ENCODE measurements around the gene NDE1.

The NDE1 gene

DNA sequence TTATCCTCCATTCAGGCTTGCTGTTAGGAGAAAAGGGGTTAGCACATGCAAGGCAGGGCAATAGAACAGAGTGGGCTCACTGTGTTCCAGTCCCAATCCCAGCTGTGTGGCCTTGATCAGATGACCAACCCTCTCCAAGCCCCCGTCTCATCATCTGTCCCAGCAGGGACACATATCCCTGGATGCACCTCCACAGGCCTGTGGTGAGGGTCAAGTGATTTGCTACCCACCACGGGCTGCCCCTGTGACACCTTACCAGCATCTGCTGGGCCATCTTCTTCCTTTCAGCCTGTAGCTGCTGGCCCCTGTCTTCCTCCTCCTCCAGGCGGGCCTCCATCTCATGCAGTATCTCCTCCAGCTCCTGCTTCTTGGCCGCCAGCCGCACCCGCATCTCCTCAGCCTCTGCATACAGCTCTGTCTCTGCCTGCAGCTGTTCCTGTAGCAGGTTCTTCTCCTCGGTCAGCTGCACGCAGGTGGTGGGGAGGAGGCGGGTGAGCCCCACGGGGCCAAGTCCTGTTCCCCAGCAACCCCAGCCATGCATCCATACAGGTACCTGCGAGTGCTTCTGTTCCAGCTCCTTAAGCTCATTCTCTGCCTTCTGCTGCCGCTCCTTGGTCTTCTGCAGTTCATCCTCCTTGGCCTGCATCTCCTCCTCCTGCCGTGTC, 91.3 kb downstream of the NDE1 start:
- peak overlapping the region; percentile 37 for H3K27ac Mint-ChIP-seq
- peaks cover 10% of the 10 kb centered on the region for H3K36me3 Mint-ChIP-seq
- H3K9me3 Mint-ChIP-seq (ENCODE audit: low read depth): no peaks in the 10 kb centered on the region
- peaks cover 1% of the 10 kb centered on the region for H3K4me1 Mint-ChIP-seq (ENCODE audit: low read depth)
- H3K4me3 Mint-ChIP-seq: no peak overlapping the region
- no peaks in the 10 kb centered on the region for H3K27me3 Mint-ChIP-seq

DNA sequence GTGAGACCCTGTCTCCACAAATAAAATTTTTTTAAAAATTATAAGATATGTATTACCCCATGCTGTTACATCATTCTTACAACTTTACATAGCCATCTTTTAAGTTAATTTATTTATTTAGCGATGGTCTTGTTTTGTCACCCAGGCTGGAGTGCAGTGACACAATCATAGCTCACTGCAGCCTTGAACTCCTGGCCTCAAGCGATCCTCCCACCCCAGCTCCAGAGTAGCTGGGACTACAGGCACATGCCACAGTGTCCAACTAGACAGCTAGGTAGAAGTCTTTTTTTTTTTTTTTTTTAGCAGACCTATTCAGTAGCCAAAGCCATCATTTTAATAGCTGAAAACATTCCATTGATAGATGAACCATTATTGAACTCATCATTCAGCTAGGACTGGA, 92.7 kb downstream of the NDE1 start:
- peaks cover 10% of the 10 kb centered on the region for H3K36me3 Mint-ChIP-seq
- H3K27me3 Mint-ChIP-seq: no peaks in the 10 kb centered on the region
- no peak overlapping the region for H3K4me3 Mint-ChIP-seq
- no peaks in the 10 kb centered on the region for H3K9me3 Mint-ChIP-seq (ENCODE audit: low read depth)
- H3K27ac Mint-ChIP-seq: no peak overlapping the region
- peaks cover 1% of the 10 kb centered on the region for H3K4me1 Mint-ChIP-seq (ENCODE audit: low read depth)

DNA sequence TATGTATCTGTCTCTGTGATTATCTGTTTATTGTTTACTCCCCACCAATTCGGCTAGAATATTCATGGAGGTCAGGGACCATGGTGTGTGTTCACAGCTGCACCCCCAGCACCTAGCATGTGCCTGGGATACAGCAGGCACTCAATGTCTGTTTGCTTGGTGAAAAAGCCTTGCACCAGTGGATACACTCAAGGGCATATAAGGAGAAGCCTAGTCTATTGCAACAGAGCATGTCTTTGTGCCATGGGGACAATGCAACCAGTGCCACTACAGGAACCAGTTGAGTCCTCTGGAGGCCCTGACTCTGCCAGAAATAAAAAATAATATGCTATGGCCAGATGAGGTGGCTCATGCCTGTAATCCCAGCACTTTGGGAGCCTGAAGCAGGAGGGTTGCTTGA, 93.6 kb downstream of the NDE1 start:
- Mint-ChIP-seq H3K4me1 (ENCODE audit: low read depth) (peaks cover 1% of the 10 kb centered on the region), H3K27ac (no peak overlapping the region), H3K9me3 (ENCODE audit: low read depth) (no peaks in the 10 kb centered on the region), H3K4me3 (no peak overlapping the region), H3K36me3 (peaks cover 10% of the 10 kb centered on the region), H3K27me3 (no peaks in the 10 kb centered on the region)

DNA sequence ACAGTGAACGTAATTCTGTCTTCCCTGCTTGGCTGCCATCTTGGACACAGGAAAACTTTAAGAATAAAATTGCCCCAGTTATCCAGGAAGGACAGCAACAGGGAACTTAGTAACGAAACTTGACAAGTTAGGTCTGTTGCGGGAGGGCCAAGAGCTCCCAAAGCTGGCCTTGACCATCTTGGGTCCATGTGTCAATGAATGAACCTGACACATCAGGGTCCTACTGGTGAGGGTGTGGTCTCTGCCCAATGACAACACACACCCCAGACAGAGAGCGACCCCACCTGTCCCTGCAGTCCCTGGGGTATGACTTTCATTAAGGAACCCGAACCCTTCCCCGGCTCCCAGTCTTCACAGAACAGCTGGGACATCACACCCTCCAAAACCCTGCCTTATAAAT, 96.3 kb downstream of the NDE1 start:
- Mint-ChIP-seq H3K4me3 (no peak overlapping the region), H3K4me1 (ENCODE audit: low read depth) (peaks cover 1% of the 10 kb centered on the region), H3K27ac (no peak overlapping the region), H3K27me3 (no peaks in the 10 kb centered on the region), H3K36me3 (peaks cover 14% of the 10 kb centered on the region), H3K9me3 (ENCODE audit: low read depth) (no peaks in the 10 kb centered on the region)

DNA sequence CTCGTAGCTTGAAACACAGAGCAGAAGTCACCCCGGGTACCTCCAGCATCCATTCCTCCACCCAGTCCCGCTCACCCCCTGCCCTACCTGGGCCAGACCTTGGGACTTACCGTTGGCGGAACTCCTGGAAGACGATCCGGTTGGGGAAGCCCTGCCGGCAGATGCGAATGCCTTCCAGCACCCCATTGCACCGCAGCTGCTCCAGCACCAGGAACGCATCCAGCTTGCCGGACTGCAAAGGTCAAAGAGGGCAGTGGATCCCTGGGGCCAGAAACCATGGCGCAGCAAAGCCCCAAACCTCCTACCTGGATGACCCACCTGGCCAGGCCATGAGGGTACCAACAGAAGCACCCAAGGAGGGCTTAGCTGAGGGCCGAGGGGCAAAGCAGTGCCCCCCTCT, 97.9 kb downstream of the NDE1 start:
- H3K27me3 Mint-ChIP-seq: no peaks in the 10 kb centered on the region
- H3K27ac Mint-ChIP-seq: no peak overlapping the region
- peaks cover 1% of the 10 kb centered on the region for H3K4me1 Mint-ChIP-seq (ENCODE audit: low read depth)
- no peaks in the 10 kb centered on the region for H3K9me3 Mint-ChIP-seq (ENCODE audit: low read depth)
- no peak overlapping the region for H3K4me3 Mint-ChIP-seq
- peaks cover 9% of the 10 kb centered on the region for H3K36me3 Mint-ChIP-seq

DNA sequence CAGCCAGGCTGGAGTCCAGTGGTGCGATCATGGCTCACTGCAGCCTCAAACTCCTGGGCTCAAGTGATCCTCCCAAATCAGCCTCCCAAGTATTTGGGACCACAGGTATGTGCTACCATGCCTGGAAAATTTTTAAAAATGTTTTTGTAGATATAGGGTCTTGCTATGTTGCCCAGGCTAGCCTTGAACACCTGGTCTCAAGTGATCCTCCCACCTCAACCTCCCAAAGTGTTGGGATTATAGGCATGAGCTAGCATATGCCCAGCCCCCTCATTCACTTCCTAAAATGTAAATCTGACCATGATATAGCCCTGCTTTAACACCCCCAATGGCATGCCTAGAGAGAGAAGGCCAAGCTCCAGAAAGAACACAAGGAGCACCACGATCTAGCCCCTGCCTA, 98.6 kb downstream of the NDE1 start:
- Mint-ChIP-seq H3K4me1 (ENCODE audit: low read depth) (peaks cover 1% of the 10 kb centered on the region), H3K27ac (no peak overlapping the region), H3K9me3 (ENCODE audit: low read depth) (no peaks in the 10 kb centered on the region), H3K4me3 (no peak overlapping the region), H3K27me3 (no peaks in the 10 kb centered on the region), H3K36me3 (peaks cover 7% of the 10 kb centered on the region)

DNA sequence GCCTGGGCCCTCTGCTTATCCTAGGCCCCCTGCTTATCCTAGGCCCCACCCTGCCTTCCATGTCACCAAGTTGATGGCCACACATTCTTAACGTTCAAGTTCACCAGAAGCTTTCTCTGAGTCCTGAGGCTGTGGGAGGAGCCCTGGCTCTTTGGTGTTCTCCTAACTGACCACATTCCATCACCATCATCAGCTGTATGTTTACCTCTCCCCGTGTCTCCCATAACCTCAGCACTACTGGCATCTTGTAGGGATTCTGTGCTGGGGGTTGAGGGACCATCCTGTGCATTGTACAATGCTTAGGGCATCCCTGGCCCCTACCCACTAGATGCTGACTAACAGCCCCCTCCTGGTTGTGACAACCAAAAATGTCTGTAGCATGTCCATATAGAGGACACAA, 99.3 kb downstream of the NDE1 start:
- no peaks in the 10 kb centered on the region for H3K27me3 Mint-ChIP-seq
- H3K4me1 Mint-ChIP-seq (ENCODE audit: low read depth): peaks cover 1% of the 10 kb centered on the region
- no peak overlapping the region for H3K4me3 Mint-ChIP-seq
- no peaks in the 10 kb centered on the region for H3K9me3 Mint-ChIP-seq (ENCODE audit: low read depth)
- H3K36me3 Mint-ChIP-seq: peaks cover 7% of the 10 kb centered on the region
- no peak overlapping the region for H3K27ac Mint-ChIP-seq

DNA sequence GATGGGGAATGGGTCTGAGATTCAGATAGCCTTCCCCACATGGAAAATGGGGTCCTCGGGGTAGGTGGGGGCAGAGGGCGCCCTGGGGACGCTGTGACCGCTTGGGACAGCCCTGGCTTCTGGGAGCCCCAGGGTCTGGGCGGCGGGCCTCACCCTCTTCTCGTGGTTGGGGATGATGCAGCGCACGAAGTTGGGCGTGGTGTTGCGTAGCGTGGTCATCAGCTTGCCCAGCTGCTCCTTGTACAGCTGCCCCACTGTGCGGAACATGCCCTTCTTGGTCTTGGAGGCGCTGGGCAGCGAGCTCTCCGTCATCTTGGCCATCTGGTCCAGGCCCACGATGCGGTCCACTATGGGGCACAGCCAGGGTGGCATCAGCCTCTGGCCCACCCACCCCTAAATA, 99.9 kb downstream of the NDE1 start:
- H3K27me3 Mint-ChIP-seq: no peaks in the 10 kb centered on the region
- H3K4me1 Mint-ChIP-seq (ENCODE audit: low read depth): peaks cover 1% of the 10 kb centered on the region
- peaks cover 7% of the 10 kb centered on the region for H3K36me3 Mint-ChIP-seq
- H3K9me3 Mint-ChIP-seq (ENCODE audit: low read depth): no peaks in the 10 kb centered on the region
- H3K4me3 Mint-ChIP-seq: no peak overlapping the region
- H3K27ac Mint-ChIP-seq: no peak overlapping the region

DNA sequence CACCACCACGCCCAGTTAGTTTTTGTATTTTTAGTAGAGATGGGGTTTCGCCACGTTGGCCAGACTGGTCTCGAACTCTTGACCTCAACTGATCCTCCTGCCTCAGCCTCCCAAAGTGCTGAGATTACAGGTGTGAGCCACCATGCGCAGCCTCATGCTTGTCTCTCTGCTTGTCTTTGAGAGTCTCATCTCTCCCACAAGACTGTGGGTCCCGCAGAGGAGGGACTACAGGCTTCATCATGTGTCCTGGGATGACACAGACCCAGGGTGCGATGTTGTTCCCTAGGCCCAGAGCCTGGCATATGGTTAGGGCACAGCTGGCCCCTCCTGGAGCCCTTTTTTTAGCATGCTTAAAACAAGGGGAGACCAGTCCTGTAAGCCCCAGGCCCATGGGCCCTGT, 101.9 kb downstream of the NDE1 start:
- Mint-ChIP-seq H3K4me1 (ENCODE audit: low read depth) (peaks cover 1% of the 10 kb centered on the region), H3K36me3 (peaks cover 7% of the 10 kb centered on the region), H3K27ac (no peak overlapping the region), H3K4me3 (no peak overlapping the region), H3K9me3 (ENCODE audit: low read depth) (no peaks in the 10 kb centered on the region), H3K27me3 (no peaks in the 10 kb centered on the region)

DNA sequence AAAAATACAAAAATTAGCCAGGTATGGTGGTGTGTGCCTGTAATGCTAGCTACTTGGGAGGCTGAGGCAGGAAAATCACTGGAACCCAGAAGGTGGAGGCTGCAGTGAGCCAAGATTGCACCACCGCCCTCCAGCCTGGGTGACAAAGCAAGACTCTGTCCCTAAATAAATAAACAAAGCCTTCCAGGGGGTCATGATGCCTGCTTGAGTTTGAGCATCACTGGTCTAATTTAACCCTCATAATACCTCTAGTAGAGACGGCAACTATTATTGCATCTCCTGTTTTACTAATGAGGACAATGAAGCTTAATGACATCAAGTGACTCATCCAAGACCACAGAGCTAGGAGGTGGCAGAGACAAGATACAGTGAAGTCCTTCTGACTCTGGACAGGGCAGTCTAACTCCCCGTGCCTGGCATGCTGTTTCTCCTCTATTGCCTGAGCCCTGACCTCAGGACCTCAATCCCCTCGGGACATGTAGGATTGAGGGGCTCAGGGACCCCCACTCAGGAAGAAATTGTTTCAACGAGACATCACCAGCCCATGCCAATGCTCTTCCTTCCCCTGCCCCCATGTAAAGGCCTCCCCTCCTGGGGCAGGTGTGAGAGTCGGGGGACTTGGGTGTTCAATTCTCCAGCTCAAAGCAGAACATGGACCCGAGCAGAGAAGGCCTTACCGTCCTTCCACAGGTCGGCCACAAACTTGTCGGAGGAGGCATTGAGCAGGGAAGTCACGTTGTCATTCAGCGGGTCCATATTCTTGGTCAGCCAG, 102.9 kb downstream of the NDE1 start:
- Mint-ChIP-seq H3K27ac (no peak overlapping the region), H3K4me1 (ENCODE audit: low read depth) (peaks cover 1% of the 10 kb centered on the region), H3K36me3 (peaks cover 7% of the 10 kb centered on the region), H3K4me3 (no peak overlapping the region), H3K27me3 (no peaks in the 10 kb centered on the region), H3K9me3 (ENCODE audit: low read depth) (no peaks in the 10 kb centered on the region)

DNA sequence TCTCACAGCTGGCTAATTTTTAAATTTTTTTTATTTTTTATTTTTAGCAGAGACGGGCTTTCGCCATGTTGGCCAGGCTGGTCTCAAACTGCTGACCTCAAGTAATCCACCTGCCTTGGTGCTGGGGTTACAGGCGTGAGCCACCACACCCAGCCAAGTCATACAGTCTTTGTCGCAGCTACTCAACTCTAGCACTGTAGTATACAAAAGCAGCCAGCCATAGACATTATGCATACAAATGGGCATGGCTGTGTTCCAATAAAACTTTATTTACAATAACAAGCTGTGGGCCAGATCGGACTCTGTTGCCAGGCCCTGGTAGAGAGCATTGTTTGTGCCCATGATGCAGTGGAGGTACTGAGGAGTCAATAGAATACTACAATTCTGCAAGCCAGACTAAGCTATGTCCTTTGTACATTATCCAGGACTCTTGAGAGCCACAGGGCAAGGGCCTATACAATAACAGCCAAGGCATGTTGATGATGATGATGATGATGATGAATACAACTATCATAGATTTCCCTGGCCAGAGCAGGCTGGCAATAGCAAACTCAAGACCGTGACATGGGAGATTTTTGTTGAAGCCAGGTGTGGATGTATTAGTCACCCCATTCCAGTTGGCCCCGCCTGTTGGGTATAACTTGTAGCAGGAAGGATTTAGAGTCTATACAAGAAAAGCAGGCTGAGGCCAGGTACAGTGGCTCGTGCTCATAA, 104.9 kb downstream of the NDE1 start:
- no peaks in the 10 kb centered on the region for H3K36me3 Mint-ChIP-seq
- peaks cover 5% of the 10 kb centered on the region for H3K4me1 Mint-ChIP-seq (ENCODE audit: low read depth)
- no peak overlapping the region for H3K4me3 Mint-ChIP-seq
- no peak overlapping the region for H3K27ac Mint-ChIP-seq
- H3K9me3 Mint-ChIP-seq (ENCODE audit: low read depth): no peaks in the 10 kb centered on the region
- no peaks in the 10 kb centered on the region for H3K27me3 Mint-ChIP-seq

DNA sequence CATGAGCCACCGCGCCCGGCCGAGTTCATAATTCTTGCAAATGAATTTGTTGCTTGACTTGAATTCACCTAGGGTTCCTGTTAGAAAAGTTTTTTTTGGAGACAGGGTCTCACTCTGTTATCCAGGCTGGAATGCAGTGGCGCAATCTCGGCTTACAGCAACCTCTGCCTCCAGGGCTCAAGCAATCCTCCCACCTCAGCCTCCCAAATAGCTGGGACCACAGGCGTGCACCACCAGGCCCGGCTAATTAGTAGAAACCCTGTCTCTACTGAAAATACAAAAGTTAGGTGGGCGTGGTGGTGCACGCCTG, 107.0 kb downstream of the NDE1 start:
- Mint-ChIP-seq H3K9me3 (ENCODE audit: low read depth) (no peaks in the 10 kb centered on the region), H3K4me3 (no peak overlapping the region), H3K36me3 (no peaks in the 10 kb centered on the region), H3K27ac (no peak overlapping the region), H3K27me3 (peaks cover 2% of the 10 kb centered on the region), H3K4me1 (ENCODE audit: low read depth) (peaks cover 5% of the 10 kb centered on the region)

DNA sequence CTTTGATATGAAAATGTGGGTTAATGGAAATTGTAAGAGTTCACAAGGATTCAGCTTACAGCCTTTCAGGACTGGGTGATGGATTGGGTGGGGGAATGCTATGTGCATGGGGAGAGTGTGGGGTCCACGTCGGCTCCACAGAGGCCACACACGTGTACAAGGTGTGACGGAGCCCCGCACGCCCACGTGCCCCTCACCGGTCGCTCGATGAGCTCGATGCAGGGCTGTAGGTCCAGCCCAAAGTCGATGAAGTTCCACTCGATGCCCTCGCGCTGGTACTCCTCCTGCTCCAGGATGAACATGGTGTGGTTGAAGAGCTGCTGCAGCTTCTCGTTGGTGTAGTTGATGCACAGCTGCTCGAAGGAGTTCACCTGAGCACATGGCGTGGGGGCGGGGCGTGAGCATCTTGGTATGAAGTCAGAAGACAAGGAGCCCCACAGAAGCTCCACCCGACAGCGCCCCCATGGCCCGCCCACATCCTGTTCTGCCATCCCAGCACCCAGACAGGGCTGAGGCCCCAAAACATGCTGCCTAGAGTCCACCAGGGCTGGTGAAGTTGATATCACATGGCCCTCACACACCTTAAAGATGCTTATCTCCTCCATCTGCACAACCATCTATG, 107.7 kb downstream of the NDE1 start:
- Mint-ChIP-seq H3K27ac (no peak overlapping the region), H3K36me3 (no peaks in the 10 kb centered on the region), H3K4me1 (ENCODE audit: low read depth) (peaks cover 5% of the 10 kb centered on the region), H3K4me3 (no peak overlapping the region), H3K27me3 (peaks cover 2% of the 10 kb centered on the region), H3K9me3 (ENCODE audit: low read depth) (no peaks in the 10 kb centered on the region)

DNA sequence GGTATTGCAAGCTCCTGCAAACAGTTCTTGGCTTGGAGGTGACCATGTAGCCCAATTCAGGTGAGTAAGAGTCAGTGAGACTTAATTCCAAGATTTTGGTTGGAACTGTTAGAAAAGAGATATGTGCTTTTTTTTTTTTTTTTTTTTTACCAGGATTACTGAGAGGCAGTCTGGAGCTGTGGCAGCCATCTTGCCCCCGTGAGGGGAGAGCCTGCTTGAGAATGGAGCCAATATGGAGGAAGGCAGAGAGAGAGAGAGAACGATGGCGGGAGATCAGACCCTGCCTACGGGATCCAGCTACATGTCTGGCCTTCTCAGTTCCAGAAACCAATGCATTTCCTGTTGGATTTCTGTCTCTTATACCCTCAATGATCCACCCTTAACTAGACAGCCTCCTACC, 109.0 kb downstream of the NDE1 start:
- H3K36me3 Mint-ChIP-seq: no peaks in the 10 kb centered on the region
- no peak overlapping the region for H3K27ac Mint-ChIP-seq
- no peaks in the 10 kb centered on the region for H3K9me3 Mint-ChIP-seq (ENCODE audit: low read depth)
- H3K27me3 Mint-ChIP-seq: peaks cover 4% of the 10 kb centered on the region
- no peak overlapping the region for H3K4me3 Mint-ChIP-seq
- peaks cover 5% of the 10 kb centered on the region for H3K4me1 Mint-ChIP-seq (ENCODE audit: low read depth)

DNA sequence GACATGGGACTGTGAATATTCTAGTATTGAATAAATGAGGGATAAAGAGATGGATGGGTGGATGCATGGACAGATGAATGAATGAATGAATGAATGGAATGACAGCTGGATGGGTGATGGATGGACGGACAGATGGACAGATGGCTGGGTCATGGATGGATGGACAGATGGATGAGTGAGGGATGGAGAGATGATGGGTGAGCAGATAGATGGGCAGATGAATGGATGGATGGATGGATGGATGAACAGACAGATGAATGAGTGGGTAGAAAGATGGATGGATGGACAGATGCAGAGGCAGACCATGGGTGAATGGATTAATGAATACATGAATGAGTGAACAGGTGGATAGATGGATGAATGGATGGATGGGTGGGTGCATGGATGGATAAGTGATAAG, 110.1 kb downstream of the NDE1 start:
- no peaks in the 10 kb centered on the region for H3K36me3 Mint-ChIP-seq
- no peaks in the 10 kb centered on the region for H3K9me3 Mint-ChIP-seq (ENCODE audit: low read depth)
- H3K4me1 Mint-ChIP-seq (ENCODE audit: low read depth): peaks cover 5% of the 10 kb centered on the region
- no peak overlapping the region for H3K27ac Mint-ChIP-seq
- peaks cover 8% of the 10 kb centered on the region for H3K27me3 Mint-ChIP-seq
- H3K4me3 Mint-ChIP-seq: no peak overlapping the region

Measured in activated naive CD8-positive, alpha-beta T cell (primary cell).